SK-N-SH (cell line): ENCODE results near the gene NETO2.

Experiments
- CHD2 ChIP-seq: fragments of 150-350 bp; IDR thresholded peaks from 2 replicates; pipeline ENCODE4 v1.6.1; 2018; ENCODE audit warnings: low read length; ENCODE audit not compliant: partially characterized antibody
- EP300 ChIP-seq, 2 experiments: IDR thresholded peaks; 2 replicates each; pipeline versions ENCODE4 v1.4.0 to v1.6.1; 2012; ENCODE audit warnings: borderline replicate concordance in 1 of 2, low read depth in 1 of 2, low read length in 1 of 2
- GABPA ChIP-seq: IDR thresholded peaks from 2 replicates; pipeline ENCODE4 v1.4.0; 2012; ENCODE audit warnings: low read depth, mild to moderate bottlenecking
- MXI1 ChIP-seq: IDR thresholded peaks from 2 replicates; pipeline ENCODE4 v1.6.1; 2012; ENCODE audit warnings: mild to moderate bottlenecking, low read depth, low read length, improper control_type of control experiment
- TF ChIP-seq, protein P1 (sequence below): fragments of 200-600 bp; sonication (generic); IDR thresholded peaks from 2 replicates; pipeline ENCODE4 v1.6.1; 2017; ENCODE audit warnings: antibody characterized with exemption, mild to moderate bottlenecking, moderate library complexity
- TF ChIP-seq, protein P2 (sequence below): fragments of 150-350 bp; IDR thresholded peaks from 2 replicates; pipeline ENCODE4 v1.6.1; 2016; ENCODE audit warnings: mild to moderate bottlenecking, low read depth, low read length

DNA sequence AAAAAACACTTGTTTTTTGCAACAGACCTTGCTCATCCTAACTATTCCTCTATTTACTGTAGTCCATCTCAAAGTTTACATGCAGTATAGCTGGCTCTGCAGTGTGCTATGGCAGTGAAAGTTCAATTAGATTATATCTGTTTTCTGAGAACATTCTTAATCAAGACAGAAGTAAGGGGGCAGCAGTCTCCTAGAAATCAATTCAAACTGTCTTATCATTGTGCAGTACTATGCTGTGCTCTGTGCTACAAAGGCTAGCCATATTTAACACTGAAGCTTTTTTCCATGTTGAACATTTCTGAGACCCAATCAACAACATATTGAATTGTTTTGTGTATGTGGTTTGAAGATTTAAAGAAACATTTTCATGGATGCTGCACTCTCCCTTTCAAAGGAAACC lies 11.4 kb downstream of the NETO2 start:
- TF ChIP-seq, protein P1, sequence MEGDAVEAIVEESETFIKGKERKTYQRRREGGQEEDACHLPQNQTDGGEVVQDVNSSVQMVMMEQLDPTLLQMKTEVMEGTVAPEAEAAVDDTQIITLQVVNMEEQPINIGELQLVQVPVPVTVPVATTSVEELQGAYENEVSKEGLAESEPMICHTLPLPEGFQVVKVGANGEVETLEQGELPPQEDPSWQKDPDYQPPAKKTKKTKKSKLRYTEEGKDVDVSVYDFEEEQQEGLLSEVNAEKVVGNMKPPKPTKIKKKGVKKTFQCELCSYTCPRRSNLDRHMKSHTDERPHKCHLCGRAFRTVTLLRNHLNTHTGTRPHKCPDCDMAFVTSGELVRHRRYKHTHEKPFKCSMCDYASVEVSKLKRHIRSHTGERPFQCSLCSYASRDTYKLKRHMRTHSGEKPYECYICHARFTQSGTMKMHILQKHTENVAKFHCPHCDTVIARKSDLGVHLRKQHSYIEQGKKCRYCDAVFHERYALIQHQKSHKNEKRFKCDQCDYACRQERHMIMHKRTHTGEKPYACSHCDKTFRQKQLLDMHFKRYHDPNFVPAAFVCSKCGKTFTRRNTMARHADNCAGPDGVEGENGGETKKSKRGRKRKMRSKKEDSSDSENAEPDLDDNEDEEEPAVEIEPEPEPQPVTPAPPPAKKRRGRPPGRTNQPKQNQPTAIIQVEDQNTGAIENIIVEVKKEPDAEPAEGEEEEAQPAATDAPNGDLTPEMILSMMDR: peak; percentile 16; the same call in 1 of the 2 replicates
- TF ChIP-seq GABPA (no peak), EP300 (IDR thresholded peaks at IDR 0.05; ENCODE audit: borderline replicate concordance in 1 of 2, low read depth in 1 of 2, low read length in 1 of 2) (no peak), MXI1 (no peak), CHD2 (no peak)
- TF ChIP-seq, protein P2, sequence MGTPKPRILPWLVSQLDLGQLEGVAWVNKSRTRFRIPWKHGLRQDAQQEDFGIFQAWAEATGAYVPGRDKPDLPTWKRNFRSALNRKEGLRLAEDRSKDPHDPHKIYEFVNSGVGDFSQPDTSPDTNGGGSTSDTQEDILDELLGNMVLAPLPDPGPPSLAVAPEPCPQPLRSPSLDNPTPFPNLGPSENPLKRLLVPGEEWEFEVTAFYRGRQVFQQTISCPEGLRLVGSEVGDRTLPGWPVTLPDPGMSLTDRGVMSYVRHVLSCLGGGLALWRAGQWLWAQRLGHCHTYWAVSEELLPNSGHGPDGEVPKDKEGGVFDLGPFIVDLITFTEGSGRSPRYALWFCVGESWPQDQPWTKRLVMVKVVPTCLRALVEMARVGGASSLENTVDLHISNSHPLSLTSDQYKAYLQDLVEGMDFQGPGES: no peak
